ENCODE measurements around the gene GRIK3.

The GRIK3 gene

DNA sequence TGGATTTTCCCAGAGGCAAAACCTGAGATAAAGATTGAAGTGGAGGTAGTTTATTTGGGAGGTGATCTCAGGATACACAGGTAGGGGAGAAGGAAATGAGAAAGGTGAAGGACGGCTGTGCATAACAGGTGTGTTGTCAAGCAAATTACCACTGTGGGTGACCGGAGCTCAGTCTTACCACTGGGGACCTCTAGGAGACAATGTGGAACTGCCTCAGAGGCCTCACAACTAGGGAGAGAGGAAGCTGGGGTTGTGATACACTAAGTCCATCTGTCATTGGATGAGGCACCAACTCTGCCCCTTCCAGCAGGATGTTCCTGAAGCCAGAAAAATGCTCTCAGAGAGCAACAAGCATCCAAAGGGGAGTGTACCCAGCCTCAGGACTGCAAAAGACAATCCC lies 32.6 kb downstream of the GRIK3 start:
- no peaks in the 10 kb centered on the region for H3K4me1 ChIP-seq (ENCODE audit: insufficient read depth, low read length, poor library complexity, severe bottlenecking)
- H3K36me3 ChIP-seq (ENCODE audit: insufficient read depth, low read length) = no peaks in the 10 kb centered on the region
- no peaks in the 10 kb centered on the region for H3K79me2 ChIP-seq (ENCODE audit: insufficient read depth, low read length)
- H2AFZ ChIP-seq (ENCODE audit: low read length) = no peak overlapping the region
- no peak overlapping the region for H3K4me2 ChIP-seq (ENCODE audit: low read depth, low read length, poor library complexity, severe bottlenecking)
- H3K4me3 ChIP-seq (ENCODE audit: low read length, poor library complexity, severe bottlenecking) = no peak overlapping the region
- H4K20me1 ChIP-seq (ENCODE audit: insufficient read depth, low read length, poor library complexity, severe bottlenecking) = no peaks in the 10 kb centered on the region
- no peaks in the 10 kb centered on the region for H3K9me3 ChIP-seq (ENCODE audit: insufficient read depth, low read depth, low read length)
- H3K27me3 ChIP-seq (ENCODE audit: insufficient read depth, low read length, poor library complexity, severe bottlenecking) = no peaks in the 10 kb centered on the region
- TF ChIP-seq, protein P1, sequence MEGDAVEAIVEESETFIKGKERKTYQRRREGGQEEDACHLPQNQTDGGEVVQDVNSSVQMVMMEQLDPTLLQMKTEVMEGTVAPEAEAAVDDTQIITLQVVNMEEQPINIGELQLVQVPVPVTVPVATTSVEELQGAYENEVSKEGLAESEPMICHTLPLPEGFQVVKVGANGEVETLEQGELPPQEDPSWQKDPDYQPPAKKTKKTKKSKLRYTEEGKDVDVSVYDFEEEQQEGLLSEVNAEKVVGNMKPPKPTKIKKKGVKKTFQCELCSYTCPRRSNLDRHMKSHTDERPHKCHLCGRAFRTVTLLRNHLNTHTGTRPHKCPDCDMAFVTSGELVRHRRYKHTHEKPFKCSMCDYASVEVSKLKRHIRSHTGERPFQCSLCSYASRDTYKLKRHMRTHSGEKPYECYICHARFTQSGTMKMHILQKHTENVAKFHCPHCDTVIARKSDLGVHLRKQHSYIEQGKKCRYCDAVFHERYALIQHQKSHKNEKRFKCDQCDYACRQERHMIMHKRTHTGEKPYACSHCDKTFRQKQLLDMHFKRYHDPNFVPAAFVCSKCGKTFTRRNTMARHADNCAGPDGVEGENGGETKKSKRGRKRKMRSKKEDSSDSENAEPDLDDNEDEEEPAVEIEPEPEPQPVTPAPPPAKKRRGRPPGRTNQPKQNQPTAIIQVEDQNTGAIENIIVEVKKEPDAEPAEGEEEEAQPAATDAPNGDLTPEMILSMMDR (conservative IDR thresholded peaks at IDR 0.05; ENCODE audit: low read length) = no peak
- TF ChIP-seq EZH2phosphoT487 (IDR thresholded peaks at IDR 0.05; ENCODE audit: borderline replicate concordance) = no peak
- H3K9ac ChIP-seq (ENCODE audit: low read depth, low read length, poor library complexity, severe bottlenecking) = no peak overlapping the region
- no peaks in the 10 kb centered on the region for H3F3A ChIP-seq (ENCODE audit: low read depth)
- no peaks in the 10 kb centered on the region for H3K9me2 ChIP-seq (replicated peaks; ENCODE audit: low read depth, low read length)

DNA sequence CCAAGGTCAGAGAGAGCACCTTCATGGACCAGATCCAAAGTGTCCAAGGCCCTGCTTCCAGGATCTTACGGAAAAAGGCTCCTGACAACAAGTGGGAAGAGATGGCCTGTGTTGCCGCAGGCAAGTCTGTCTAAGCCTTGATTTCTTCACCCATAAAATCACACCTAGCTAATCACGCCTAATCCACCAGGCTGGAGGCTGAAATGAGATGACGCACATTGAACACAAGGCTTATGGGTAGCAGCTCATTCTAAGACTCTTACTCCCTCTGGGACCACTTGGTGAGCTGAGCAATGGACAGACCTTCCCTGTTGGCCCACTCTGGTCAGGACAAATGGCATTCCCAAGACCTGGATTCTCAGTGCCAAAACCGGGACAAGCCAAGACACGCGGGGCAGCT lies 38.2 kb downstream of the GRIK3 start:
- H3K4me1 ChIP-seq (ENCODE audit: insufficient read depth, low read length, poor library complexity, severe bottlenecking) = no peaks in the 10 kb centered on the region
- no peaks in the 10 kb centered on the region for H3K36me3 ChIP-seq (ENCODE audit: insufficient read depth, low read length)
- H3K4me2 ChIP-seq (ENCODE audit: low read depth, low read length, poor library complexity, severe bottlenecking) = no peak overlapping the region
- no peaks in the 10 kb centered on the region for H3K79me2 ChIP-seq (ENCODE audit: insufficient read depth, low read length)
- no peak overlapping the region for H3K4me3 ChIP-seq (ENCODE audit: low read length, poor library complexity, severe bottlenecking)
- TF ChIP-seq, protein P1 (conservative IDR thresholded peaks at IDR 0.05; ENCODE audit: low read length) = no peak
- H4K20me1 ChIP-seq (ENCODE audit: insufficient read depth, low read length, poor library complexity, severe bottlenecking) = no peaks in the 10 kb centered on the region
- H3F3A ChIP-seq (ENCODE audit: low read depth) = no peaks in the 10 kb centered on the region
- no peaks in the 10 kb centered on the region for H3K9me3 ChIP-seq (ENCODE audit: insufficient read depth, low read depth, low read length)
- H3K9ac ChIP-seq (ENCODE audit: low read depth, low read length, poor library complexity, severe bottlenecking) = no peak overlapping the region
- no peaks in the 10 kb centered on the region for H3K9me2 ChIP-seq (replicated peaks; ENCODE audit: low read depth, low read length)
- no peak overlapping the region for H2AFZ ChIP-seq (ENCODE audit: low read length)
- no peaks in the 10 kb centered on the region for H3K27me3 ChIP-seq (ENCODE audit: insufficient read depth, low read length, poor library complexity, severe bottlenecking)

DNA sequence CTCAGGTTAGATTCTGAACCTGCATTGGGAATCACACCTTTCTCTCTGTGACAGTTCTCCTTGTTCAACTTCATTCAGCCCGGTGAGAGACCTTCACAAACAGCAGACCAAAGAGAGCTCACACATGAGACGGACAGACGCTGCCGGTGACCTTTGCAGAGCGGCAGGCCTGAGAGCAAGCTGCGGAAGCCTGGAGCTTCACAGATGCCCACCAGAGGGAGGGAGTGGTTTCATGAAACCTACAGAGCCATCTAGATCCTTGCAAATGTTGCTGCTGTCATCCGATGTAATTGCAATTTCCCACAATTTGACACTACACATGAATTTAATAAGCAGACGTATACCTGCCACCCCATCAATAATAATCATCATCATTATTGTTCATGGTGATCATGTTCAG lies 39.4 kb downstream of the GRIK3 start:
- H3K4me1 ChIP-seq (ENCODE audit: insufficient read depth, low read length, poor library complexity, severe bottlenecking) = no peaks in the 10 kb centered on the region
- H3K36me3 ChIP-seq (ENCODE audit: insufficient read depth, low read length) = no peaks in the 10 kb centered on the region
- H3K4me2 ChIP-seq (ENCODE audit: low read depth, low read length, poor library complexity, severe bottlenecking) = no peak overlapping the region
- no peaks in the 10 kb centered on the region for H3K27me3 ChIP-seq (ENCODE audit: insufficient read depth, low read length, poor library complexity, severe bottlenecking)
- H3F3A ChIP-seq (ENCODE audit: low read depth) = no peaks in the 10 kb centered on the region
- H3K9ac ChIP-seq (ENCODE audit: low read depth, low read length, poor library complexity, severe bottlenecking) = no peak overlapping the region
- TF ChIP-seq EZH2phosphoT487 (IDR thresholded peaks at IDR 0.05; ENCODE audit: borderline replicate concordance) = no peak
- TF ChIP-seq, protein P1 (conservative IDR thresholded peaks at IDR 0.05; ENCODE audit: low read length) = no peak
- no peaks in the 10 kb centered on the region for H3K9me2 ChIP-seq (replicated peaks; ENCODE audit: low read depth, low read length)
- no peaks in the 10 kb centered on the region for H3K79me2 ChIP-seq (ENCODE audit: insufficient read depth, low read length)
- H2AFZ ChIP-seq (ENCODE audit: low read length) = no peak overlapping the region
- no peaks in the 10 kb centered on the region for H3K9me3 ChIP-seq (ENCODE audit: insufficient read depth, low read depth, low read length)
- no peaks in the 10 kb centered on the region for H4K20me1 ChIP-seq (ENCODE audit: insufficient read depth, low read length, poor library complexity, severe bottlenecking)
- no peak overlapping the region for H3K4me3 ChIP-seq (ENCODE audit: low read length, poor library complexity, severe bottlenecking)

All from Loucy (cell line).